Measurements from ENCODE around the gene RGS7. TPM values are rescaled to one million over a fixed set of nuclear protein-coding genes. Genes with fewer than 3 reads are reported as not detected.

RGS7 gene
- polyA plus RNA-seq, 1 donor from 2014 or later = 24.2 TPM

GRCh38 chr1:240739139-240739538, 617.9 kb downstream of the RGS7 start:
- Histone ChIP-seq H3K4me3 (ENCODE audit: low read length) (no peak overlapping the region), H3K9me3 (ENCODE audit: low read length) (no peaks in the 10 kb centered on the region), H4K20me1 (ENCODE audit: insufficient read depth) (no peaks in the 10 kb centered on the region), H3K27ac (ENCODE audit: low read length) (no peak overlapping the region), H2AFZ (ENCODE audit: low read depth, low read length) (no peak overlapping the region), H3K79me2 (replicated peaks; ENCODE audit: insufficient read depth, low read length) (no peaks in the 10 kb centered on the region), H3K36me3 (ENCODE audit: insufficient read depth, low read length) (no peaks in the 10 kb centered on the region), H3K27me3 (ENCODE audit: insufficient read depth, low read depth, low read length) (no peaks in the 10 kb centered on the region), H3K9ac (ENCODE audit: low read length) (no peak overlapping the region), H3K4me2 (ENCODE audit: low read length) (no peak overlapping the region), H3F3A (ENCODE audit: insufficient read depth, low read length, poor library complexity, severe bottlenecking) (no peaks in the 10 kb centered on the region), H3K9me2 (ENCODE audit: insufficient read depth, low read length) (no peaks in the 10 kb centered on the region)
- TF ChIP-seq TAF1 (IDR thresholded peaks at IDR 0.05; ENCODE audit: low read depth) = no peak
- TF ChIP-seq MXI1 (conservative IDR thresholded peaks at IDR 0.05; ENCODE audit: poor library complexity, severe bottlenecking) = no peak
- TF ChIP-seq EP300 (conservative IDR thresholded peaks at IDR 0.05; ENCODE audit: poor library complexity, severe bottlenecking) = no peak
- TF ChIP-seq POLR2AphosphoS5 (IDR thresholded peaks at IDR 0.05) = no peak
- TF ChIP-seq EZH2 (IDR thresholded peaks at IDR 0.05; ENCODE audit: borderline replicate concordance, insufficient read depth, low read length, poor library complexity, severe bottlenecking) = no peak
- no peak for TF ChIP-seq SMC3 (conservative IDR thresholded peaks at IDR 0.05; ENCODE audit: poor library complexity)
- TF ChIP-seq REST (IDR thresholded peaks at IDR 0.05; ENCODE audit: borderline replicate concordance) = no peak
- TF ChIP-seq RAD21 (conservative IDR thresholded peaks at IDR 0.05) = no peak
- TF ChIP-seq CTCF (IDR thresholded peaks at IDR 0.05; ENCODE audit: poor library complexity, severe bottlenecking) = no peak

- Histone ChIP-seq H3K4me3 (ENCODE audit: low read length) (no peak overlapping the region), H3K9me2 (ENCODE audit: insufficient read depth, low read length) (no peaks in the 10 kb centered on the region), H3F3A (ENCODE audit: insufficient read depth, low read length, poor library complexity, severe bottlenecking) (no peaks in the 10 kb centered on the region), H3K27ac (ENCODE audit: low read length) (no peak overlapping the region), H2AFZ (ENCODE audit: low read depth, low read length) (no peak overlapping the region), H3K27me3 (ENCODE audit: insufficient read depth, low read depth, low read length) (no peaks in the 10 kb centered on the region), H3K9ac (ENCODE audit: low read length) (no peak overlapping the region), H3K36me3 (ENCODE audit: insufficient read depth, low read length) (no peaks in the 10 kb centered on the region), H3K79me2 (replicated peaks; ENCODE audit: insufficient read depth, low read length) (no peaks in the 10 kb centered on the region), H3K9me3 (ENCODE audit: low read length) (no peaks in the 10 kb centered on the region), H3K4me2 (ENCODE audit: low read length) (no peak overlapping the region), H4K20me1 (ENCODE audit: insufficient read depth) (no peaks in the 10 kb centered on the region)
- TF ChIP-seq TAF1 (IDR thresholded peaks at IDR 0.05; ENCODE audit: low read depth) (no peak), REST (IDR thresholded peaks at IDR 0.05; ENCODE audit: borderline replicate concordance) (no peak), RAD21 (conservative IDR thresholded peaks at IDR 0.05) (no peak), MXI1 (conservative IDR thresholded peaks at IDR 0.05; ENCODE audit: poor library complexity, severe bottlenecking) (no peak), EZH2 (IDR thresholded peaks at IDR 0.05; ENCODE audit: borderline replicate concordance, insufficient read depth, low read length, poor library complexity, severe bottlenecking) (no peak), EP300 (conservative IDR thresholded peaks at IDR 0.05; ENCODE audit: poor library complexity, severe bottlenecking) (no peak), CTCF (IDR thresholded peaks at IDR 0.05; ENCODE audit: poor library complexity, severe bottlenecking) (no peak), SMC3 (conservative IDR thresholded peaks at IDR 0.05; ENCODE audit: poor library complexity) (no peak)
Observed at GRCh38 chr1:240737766-240738265, 619.2 kb downstream of the RGS7 start.
